Tongue (tissue), 2 donors: ENCODE data around the gene ELL2. TPM values are rescaled to one million over a fixed set of nuclear protein-coding genes. Genes with fewer than 3 reads are reported as not detected.
A peak's percentile ranks its signal among the peaks of the same experiment; 100 is the strongest.
"Not testable (repeated sequence)": the region's sequence is repeated elsewhere in the genome, so short reads cannot be mapped to it uniquely, and the experiment has no call there.

ENCODE experiments used
- DNase-seq: peaks from one replicate; pipeline ENCODE4 v3.0.0-alpha.2; 2015
- total RNA-seq: library from RNA; depleted of rRNA; stranded (reverse); fragments of >200 nt; gene quantifications from one replicate; pipeline ENCODE4 v1.2.3, GENCODE V29; 2014

The ELL2 gene
- total RNA-seq, 1 donor from 2014 or later = 59.6 TPM

GRCh38 chr5:95859661-95860060 lies 102.0 kb downstream of the ELL2 start:
- no peak for DNase-seq

GRCh38 chr5:95858661-95859595 lies 102.7 kb downstream of the ELL2 start:
- DNase-seq = peak; percentile 92

- DNase-seq = no peak
Measured at GRCh38 chr5:95858023-95858461, 103.6 kb downstream of the ELL2 start.

- DNase-seq = no peak
Measured at GRCh38 chr5:95857185-95857945, 104.3 kb downstream of the ELL2 start.

DNA sequence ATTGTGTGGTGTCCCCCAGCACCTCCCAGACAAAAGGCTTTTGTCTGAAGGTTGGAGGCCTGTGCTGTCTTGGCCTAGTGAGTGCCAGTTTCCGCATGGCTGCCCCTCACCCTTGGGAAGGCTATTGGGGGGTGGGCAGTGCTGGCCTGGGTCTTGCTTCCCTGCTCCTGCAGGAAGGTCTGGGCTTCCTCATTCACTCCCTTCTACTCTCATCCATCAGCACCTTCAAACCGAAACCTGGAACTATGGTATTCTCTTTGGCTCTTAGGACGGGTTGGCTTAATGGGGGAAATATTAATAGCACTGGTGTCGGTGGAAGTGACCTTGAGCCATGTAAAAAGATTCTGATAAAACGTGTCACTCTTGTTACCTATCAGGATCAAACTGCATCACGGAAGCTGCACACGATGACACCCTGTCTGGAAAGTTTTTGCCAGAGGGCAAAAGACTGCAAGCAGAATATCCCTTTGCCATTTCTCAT lies 105.1 kb downstream of the ELL2 start:
- DNase-seq = no peak

GRCh38 chr5:95853490-95853889 lies 108.2 kb downstream of the ELL2 start:
- DNase-seq = no peak

DNA sequence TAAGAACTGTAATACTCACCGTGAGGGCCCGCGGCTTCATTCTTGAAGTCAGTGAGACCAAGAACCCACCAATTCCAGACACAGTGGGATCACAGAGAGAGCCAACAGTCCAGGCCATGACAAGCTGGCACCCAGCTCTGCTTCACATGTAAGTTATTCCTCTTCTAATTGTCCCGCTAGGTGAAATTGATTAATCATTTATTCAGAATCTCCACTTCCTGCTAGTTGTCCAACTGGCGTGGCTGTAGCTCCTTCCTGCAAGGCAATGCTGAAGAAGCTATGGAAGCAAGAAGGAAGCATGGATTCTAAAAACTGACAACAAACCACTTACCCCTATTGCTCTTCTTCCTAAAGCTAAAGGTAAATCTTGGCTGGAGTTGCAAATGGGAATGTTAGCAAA lies 109.1 kb downstream of the ELL2 start:
- no peak for DNase-seq

GRCh38 chr5:95851141-95851540 lies 110.5 kb downstream of the ELL2 start:
- DNase-seq = not testable (repeated sequence)

DNA sequence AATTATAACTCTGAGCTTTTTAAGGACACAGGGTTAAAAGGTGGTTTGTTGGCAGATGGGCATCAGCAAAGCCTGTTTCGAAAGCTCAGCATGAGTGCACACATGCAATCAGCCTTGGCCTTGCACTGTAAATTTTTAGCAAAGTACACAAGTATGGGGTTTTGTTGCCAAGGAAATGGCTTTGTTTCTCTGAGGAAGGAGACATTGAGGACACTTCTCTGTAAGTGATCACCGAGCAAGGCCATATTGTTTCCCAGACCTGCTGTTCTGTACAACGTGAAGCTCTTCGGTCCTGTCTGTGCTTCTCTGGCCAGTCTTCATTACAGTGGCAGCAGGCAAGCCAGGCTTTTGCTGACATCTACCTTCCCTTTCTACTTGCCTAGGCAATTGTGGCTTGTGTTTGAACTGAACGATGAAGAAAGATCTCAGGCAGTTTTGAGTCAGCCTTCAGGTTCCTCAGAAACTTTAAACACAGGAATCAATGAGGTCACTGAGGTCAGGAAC lies 111.2 kb downstream of the ELL2 start:
- DNase-seq = no peak

GRCh38 chr5:95848701-95849100 lies 113.0 kb downstream of the ELL2 start:
- DNase-seq = no peak

GRCh38 chr5:95847261-95847592 lies 114.4 kb downstream of the ELL2 start:
- no peak for DNase-seq

GRCh38 chr5:95846554-95847260 lies 114.9 kb downstream of the ELL2 start:
- DNase-seq = peak; percentile 88

- DNase-seq = no peak
Measured at GRCh38 chr5:95845391-95845790, 116.3 kb downstream of the ELL2 start.

GRCh38 chr5:95843733-95844223 lies 117.9 kb downstream of the ELL2 start:
- DNase-seq = no peak

DNA sequence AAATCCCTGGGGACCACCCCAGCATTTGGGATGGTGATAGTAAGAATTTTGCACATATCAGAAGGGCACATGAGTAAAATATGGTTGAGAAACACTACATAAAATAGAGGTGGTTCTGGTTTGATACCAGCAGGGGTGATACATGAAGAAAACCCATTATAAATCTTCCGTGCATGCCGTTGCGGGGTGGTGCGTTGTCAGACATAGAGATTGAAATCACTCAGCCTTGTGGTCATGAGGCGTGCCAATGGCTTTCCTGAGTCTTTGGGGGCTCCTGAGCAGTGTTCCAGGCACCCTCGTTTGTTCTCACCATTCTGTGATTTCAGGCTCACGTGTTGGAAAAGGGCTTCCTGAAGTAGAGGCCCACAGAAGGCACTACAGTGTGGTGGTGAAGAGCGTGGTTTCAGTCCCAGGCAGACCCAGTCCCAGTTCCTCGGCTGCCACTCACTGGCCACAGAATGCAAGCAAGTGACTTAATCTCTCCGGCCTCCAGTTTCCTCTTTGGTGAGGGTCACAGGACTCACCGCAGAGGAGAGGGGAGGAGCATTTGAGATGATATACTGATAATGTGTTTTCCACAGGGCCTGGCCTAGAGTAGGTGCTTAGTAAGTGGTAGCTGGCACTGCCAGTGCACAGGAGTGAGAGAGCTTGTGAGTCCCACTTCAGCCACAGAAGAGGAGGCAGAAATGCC lies 118.7 kb downstream of the ELL2 start:
- DNase-seq = no peak

DNA sequence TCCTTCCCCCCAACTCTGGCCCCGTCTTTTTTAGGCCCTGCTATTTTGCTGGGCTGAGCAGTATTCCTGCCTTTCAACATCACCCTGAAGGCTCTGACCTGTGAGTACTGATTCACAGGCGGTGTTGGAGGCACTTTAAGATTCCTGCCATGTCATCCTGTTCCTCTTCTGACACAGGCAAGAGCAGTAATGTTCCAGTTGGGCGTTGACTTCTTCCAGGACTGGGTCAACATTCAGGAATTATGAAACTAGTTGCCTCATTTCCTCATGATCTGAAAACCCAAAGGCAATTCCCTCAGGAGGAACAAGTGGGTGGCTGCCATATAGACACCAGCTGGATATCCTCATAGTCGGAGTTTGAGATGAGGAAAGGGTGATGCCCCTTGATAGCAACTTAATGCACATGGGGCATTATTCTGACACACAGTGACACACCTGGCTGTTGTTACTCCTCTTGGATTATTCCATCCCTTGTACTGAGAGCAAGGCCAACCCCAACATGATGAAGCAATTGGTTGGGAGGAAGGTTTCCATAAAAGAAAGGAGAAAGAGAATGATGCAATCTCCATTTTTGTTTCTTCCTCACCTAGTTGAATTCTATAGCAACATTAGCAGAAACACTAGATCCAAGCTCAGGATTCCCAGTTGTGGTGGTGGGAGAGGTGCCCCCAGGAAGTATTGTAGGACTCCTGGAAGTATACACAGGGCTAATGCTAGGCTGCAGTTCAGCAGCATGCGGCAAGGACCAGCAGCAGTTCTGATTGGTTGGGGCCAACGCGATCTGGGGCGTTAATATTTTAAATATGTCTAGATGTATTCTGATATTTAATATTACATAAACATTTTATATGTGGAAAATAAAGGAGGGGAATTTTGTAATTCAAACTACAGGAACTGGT lies 119.5 kb downstream of the ELL2 start:
- DNase-seq = no peak

- no peak for DNase-seq
Measured at GRCh38 chr5:95840956-95841705, 120.5 kb downstream of the ELL2 start.

DNA sequence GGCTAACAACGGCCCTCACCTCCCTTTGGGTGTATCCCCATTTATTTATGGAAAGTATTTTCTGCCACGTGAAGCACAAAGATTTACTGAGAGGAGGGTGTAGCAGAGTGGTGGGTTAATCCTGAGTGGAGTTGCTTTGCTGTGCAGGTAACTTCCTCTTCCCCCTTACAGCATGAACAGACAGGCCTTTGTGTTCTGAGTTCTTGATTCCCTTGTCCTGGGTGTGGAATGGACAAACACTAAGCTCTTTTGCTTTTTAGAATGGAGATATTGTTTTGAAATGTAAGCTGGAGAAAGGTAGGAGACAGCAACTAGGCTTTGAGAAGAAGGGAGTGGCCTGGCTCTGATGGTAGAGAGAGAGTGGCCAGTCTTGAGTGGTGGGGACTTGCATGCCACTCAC lies 122.0 kb downstream of the ELL2 start:
- DNase-seq = no peak

- DNase-seq = no peak
Measured at GRCh38 chr5:95838556-95838955, 123.1 kb downstream of the ELL2 start.
